ENCODE data around the gene PARD3B.

PARD3B gene

GRCh38 chr2:205158404-205158803 is 613.1 kb downstream of the PARD3B start:
- no peak for FAIRE-seq
- no peak for DNase-seq (ENCODE audit: insufficient read length, low spot score)

DNA sequence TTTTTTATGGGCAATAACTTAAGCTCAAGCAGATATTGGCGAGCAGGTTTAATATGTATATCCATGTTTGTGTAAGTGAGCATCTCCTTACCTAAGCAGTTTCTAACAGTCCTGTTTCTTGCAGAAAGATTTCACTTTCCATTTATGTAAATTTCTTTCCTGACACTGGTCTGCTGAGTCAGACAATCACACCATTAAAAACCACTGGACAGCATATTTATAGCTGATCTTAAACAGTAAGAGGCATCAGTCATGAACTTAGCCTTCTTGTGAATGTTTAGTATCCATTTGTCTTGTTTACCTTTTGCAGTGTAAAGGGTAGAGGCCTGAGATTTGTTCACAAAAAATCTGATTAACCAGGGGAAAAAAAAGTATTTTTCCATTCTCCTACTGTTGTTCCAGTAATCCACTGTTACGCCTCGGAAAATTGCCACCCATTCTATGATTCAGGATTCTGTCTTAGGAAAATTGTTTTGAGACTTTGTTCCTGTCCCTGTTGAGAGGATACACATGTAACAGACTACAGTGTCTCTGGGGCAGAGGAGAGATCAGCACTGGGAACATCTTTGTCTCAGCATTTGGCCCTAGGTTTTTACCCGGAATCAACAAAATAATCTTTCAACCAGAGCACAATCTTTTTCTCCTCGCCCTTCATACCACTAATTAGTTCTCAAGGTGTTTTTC is 616.0 kb downstream of the PARD3B start:
- no peak for FAIRE-seq
- no peak for DNase-seq (ENCODE audit: insufficient read length, low spot score)

DNA sequence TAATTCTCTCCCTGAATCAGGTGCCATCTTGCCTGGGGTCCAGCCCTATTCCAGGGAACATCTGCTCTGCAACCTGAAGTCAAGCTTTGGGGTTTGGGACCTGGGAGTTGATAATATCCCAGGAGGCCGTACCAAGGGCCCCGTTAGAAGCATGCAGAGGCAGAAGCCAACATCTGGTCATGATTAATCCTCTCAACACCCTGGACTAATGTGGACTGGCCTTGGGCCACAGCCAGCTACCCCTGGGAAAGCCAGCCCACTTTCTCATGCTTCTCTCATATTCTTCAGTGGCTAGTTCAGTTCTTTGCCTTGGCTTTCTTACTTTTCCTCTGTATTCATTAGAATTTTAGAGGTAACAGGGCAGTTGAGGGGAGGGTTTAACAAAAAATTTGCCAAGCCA is 621.5 kb downstream of the PARD3B start:
- no peak for DNase-seq (ENCODE audit: insufficient read length, low spot score)
- no peak for FAIRE-seq

- no peak for FAIRE-seq
These were observed 623.7 kb downstream of the PARD3B start for GRCh38 chr2:205169012-205169411.

DNA sequence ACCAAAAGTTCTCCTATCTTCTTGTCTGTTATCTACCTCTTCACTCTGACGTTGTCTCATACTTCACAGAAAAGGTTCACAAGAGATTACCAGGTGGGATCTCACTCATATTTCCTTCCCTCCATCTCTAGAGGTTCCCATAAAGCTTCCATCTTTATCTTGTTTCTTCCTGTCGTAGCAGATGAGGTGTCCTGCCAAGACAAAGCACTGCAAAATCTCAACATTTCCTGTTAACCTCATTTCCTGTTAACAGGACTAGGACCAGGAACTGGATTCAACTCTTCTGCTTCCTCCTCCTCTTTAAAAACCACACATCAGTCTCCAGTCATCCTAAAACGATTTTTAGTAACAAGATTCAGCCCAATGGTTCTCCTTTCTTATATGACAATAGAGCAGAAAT is 624.2 kb downstream of the PARD3B start:
- no peak for DNase-seq (ENCODE audit: insufficient read length, low spot score)
- no peak for FAIRE-seq

More at GRCh38 chr2:205169012-205169411, 623.7 kb downstream of the PARD3B start:
- no peak for DNase-seq (ENCODE audit: insufficient read length, low spot score)

DNA sequence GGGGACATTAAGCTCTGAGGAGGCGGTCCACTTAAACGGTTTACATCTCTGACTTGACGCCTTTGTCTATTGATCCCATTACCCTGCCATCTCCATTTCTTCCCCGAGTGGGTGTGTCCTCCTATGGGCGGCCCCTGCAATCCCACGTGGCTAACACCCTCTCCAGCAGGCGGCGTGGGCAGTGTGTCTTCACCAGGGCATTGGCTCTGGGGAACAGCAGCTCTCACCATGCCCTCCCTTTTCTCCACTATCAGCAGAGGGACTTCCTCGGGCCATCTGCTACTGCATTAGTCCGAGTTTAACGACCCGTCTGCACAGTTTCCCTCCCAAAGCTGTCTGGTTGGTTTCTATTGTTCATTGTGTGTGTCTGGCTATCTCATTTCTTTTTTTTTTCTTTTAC is 625.1 kb downstream of the PARD3B start:
- DNase-seq (ENCODE audit: insufficient read length, low spot score), result no peak

DNA sequence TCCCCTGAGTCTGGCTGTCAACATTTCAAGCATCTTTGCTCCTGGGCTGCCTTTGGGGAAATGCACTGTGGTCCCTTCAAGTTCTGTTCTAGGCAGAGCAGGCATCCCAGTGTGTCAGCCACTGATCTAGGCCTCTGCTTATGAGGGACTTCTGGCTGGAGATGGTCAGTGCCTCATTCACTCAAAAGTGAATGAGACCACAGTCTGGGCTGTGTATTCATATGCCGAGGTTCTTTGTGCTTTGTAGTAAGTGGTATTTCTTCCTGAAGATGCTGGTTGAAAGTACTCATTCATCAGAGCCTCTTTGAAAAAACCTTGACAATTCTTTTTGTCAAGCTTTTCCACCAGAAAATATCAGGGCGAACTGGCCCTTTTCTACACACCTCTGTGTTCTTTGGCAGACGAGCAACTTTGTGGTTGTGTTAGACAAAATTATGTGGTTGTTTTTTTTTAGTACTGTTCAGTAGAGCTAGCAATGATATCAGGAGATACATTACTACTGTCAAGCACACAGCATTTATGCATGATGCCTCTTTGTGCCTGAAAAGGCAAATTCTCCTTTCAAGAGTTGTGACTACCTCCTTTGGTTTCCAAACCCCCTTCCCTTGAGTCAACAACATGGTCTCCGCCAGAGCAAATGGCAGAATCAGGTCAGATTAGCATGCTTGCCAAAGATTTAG is 626.1 kb downstream of the PARD3B start:
- DNase-seq (ENCODE audit: insufficient read length, low spot score) (no peak), FAIRE-seq (no peak)

More for the DNA sequence above, 625.1 kb downstream of the PARD3B start:
- no peak for FAIRE-seq

GRCh38 chr2:205175831-205176230 is 630.6 kb downstream of the PARD3B start:
- DNase-seq (ENCODE audit: insufficient read length, low spot score), result no peak

GRCh38 chr2:205176546-205176945 is 631.3 kb downstream of the PARD3B start:
- DNase-seq (ENCODE audit: insufficient read length, low spot score), result no peak
- no peak for FAIRE-seq

More at GRCh38 chr2:205175831-205176230, 630.6 kb downstream of the PARD3B start:
- FAIRE-seq, result no peak

DNA sequence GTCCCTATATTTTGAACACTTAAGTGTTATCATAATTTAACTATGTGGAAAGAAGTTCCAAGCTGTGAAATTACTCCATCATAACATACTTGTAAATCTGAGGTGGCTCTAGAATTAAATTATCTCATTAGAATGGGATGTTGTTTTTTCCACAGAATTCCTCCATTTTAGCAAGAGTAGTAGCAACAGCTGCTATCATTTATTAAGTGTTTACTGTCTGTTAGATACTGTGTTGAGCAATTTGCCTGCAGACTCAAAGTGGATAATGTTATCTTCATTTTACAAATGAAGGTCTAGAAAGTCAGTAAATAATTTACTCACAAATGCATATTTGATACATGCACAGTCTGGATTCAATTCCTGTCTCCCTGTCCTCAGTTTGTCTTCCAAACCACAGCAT is 632.3 kb downstream of the PARD3B start:
- FAIRE-seq, result no peak
- DNase-seq (ENCODE audit: insufficient read length, low spot score), result no peak

- no peak for DNase-seq (ENCODE audit: insufficient read length, low spot score)
- FAIRE-seq, result no peak
These were observed 635.5 kb downstream of the PARD3B start for GRCh38 chr2:205180730-205181129.

- no peak for FAIRE-seq
These were observed 642.5 kb downstream of the PARD3B start for GRCh38 chr2:205187731-205188130.

GRCh38 chr2:205188239-205189138 is 643.2 kb downstream of the PARD3B start:
- DNase-seq (ENCODE audit: insufficient read length, low spot score) (no peak), FAIRE-seq (no peak)

More at GRCh38 chr2:205187731-205188130, 642.5 kb downstream of the PARD3B start:
- no peak for DNase-seq (ENCODE audit: insufficient read length, low spot score)

DNA sequence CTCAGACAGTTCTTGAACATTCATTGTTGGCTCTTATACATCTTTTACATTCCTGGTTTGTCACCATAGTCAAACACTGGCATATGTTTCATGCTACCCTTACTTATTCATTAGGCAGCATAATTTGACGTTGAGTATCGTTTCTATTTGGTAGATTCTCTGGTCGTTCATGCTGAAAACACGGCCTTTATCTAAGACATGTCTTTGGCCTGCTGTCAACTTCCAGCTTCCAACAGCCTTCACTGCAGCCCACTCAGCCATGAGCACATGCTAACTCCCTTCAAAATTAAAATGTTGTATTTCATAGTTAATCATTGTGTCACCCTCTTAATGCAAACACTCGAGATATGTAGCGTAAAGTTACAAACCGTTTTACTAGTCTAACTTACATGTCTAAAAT is 644.0 kb downstream of the PARD3B start:
- no peak for DNase-seq (ENCODE audit: insufficient read length, low spot score)
- FAIRE-seq, result no peak

GRCh38 chr2:205190528-205190927 is 645.3 kb downstream of the PARD3B start:
- no peak for FAIRE-seq
- no peak for DNase-seq (ENCODE audit: insufficient read length, low spot score)

DNA sequence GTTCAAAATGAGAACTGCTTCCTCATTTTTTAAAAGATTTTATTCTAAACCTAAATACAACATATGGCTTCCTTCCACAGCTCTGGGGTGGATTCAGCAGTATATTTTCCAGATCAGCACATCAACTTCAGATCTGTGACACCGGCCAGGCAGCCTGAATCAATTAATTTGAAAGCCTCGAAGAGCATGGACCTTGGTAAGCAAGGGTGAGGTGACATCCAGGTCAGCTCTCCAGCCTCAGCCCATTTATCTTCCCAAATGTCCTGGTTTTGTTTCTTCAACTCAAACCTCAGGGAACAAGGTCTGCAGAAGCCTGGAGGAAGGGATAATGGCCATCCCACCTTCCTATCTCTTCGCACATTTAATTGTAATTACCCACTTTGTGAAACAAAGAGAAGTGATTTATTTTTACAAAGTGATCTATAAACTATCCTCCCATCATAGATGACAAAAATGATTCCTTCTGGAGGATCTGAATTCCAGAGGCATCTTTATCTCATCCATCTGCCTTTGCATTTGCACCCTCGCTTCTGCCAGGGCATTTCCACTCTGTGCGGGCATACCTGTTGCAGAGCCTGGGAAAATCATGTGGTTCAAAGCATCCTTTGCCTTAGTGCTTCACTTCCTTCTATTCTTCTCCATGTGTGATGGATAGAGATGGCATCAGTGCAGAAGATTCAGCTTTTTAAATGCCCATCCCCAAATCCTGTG is 648.0 kb downstream of the PARD3B start:
- no peak for FAIRE-seq
- no peak for DNase-seq (ENCODE audit: insufficient read length, low spot score)

DNA sequence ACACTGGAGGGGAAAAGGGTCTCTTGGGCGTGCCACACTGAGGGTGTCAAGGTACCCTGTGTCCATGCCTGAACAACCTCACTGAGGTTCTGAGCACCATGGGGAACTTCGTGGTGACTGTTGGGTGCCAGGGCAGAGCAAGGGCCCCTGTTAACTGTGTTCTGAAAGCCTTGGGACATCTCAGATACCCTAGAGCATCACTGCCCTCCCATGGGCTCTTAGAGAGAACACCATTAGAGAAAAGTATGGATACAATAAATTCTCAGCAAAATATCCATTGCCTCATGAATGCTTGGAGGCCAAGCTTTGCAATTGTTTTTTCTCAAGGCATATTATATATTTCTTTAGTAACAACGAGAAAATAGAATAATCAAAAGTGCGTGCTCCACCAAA is 648.6 kb downstream of the PARD3B start:
- FAIRE-seq (no peak), DNase-seq (ENCODE audit: insufficient read length, low spot score) (no peak)

DNA sequence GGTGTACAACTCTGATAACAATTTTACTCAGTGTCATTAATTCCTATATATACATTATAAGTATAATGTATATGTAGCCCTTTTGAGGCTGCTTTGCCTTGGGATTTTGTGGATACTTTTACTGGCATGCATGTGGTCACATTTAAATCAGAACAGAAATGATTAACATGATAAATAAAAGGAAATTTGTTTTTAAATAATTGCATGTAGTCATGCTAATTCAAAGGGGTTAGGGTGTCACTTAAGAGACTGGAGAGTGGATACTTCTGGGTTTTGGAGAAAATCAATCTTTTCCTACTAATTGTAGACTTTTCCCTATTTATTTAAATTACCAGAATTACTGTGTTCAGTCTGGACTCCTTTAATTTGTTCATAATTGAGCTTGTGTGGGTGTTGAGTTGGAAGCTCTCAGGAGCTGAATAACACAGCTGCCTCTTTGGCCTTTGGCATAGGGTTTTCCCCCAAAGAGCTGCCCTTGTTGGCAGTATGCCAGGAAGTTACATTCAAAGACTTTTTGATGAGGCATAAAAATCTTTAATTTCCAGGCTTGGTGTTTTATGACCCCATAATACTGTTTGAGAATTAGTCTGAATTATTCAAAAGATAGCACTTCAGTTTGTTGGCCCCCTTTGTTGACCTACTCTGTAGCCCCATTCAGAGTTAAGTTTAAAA is 652.3 kb downstream of the PARD3B start:
- no peak for FAIRE-seq

DNA sequence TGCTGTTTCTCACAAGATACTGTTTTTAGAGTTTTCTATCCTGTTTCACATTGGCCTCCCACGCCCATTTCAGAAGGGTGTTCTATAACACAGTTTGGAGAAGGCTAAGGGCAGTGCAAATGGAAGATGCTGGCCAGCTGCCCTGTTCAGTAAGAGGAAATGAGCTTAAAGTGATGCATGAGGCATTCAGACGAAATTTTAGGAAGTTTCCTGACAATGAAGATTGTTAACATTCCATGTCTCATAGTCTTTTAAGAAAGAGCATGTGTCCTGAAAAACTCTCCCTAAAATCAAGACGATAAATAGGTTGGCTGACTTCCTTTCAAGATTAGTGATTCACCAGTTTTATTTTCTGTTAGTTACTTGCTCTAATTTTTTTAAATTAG is 652.9 kb downstream of the PARD3B start:
- DNase-seq (ENCODE audit: insufficient read length, low spot score) (no peak), FAIRE-seq (no peak)

More for the DNA sequence above, 652.3 kb downstream of the PARD3B start:
- no peak for DNase-seq (ENCODE audit: insufficient read length, low spot score)

DNA sequence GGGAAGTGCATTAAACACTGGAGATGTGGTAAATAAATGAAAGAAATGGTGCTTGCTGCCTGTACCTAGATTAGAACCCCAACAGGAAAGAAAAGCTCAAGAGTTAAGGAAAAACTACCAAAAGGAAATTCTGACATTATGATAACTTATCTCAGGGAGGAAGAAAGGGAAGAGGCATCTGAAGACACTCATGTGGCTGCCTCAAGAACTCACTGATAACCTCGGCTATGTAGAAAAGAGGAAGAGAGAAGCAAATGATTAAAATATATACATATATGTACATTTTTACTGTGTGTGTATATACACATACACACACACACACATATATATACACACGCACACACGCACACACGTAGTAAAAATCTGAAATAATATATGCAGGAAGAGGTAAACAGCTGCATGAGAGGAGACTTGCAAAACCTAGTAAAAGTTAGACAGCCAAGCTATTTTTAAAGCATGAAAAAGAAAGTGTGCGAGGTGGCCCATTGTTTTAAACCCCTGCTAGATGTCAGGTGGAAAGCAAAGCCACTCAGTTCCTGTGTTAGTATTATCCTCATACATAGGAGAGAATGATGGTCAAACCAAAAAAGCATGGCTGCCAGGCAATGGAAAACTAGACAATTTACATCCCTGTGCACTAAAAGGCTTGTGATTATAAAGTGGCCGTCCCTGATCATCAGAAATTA is 654.0 kb downstream of the PARD3B start:
- FAIRE-seq (no peak), DNase-seq (ENCODE audit: insufficient read length, low spot score) (no peak)
